LHCN-M2 (cell line): ENCODE results near the gene PRCP. TPM values are rescaled to one million over a fixed set of nuclear protein-coding genes. Genes with fewer than 3 reads are reported as not detected.
"Not testable (repeated sequence)": the region's sequence is repeated elsewhere in the genome, so short reads cannot be mapped to it uniquely, and the experiment has no call there.

Experiments
- DNase-seq: peaks from one replicate; pipeline ENCODE4 v3.0.0-alpha.2; 2012; ENCODE audit warnings: low read depth
- total RNA-seq: library from RNA; depleted of rRNA; stranded (reverse); fragments of >200 nt; gene quantifications from 2 replicates; pipeline ENCODE4 v1.2.3, GENCODE V29; 2014

The PRCP gene
- total RNA-seq, 1 experiment from 2014 or later, result 42.8 TPM

- no peak for DNase-seq
These were observed 27.7 kb downstream of the PRCP start for GRCh38 chr11:82872377-82873150.

- no peak for DNase-seq
These were observed 28.6 kb downstream of the PRCP start for GRCh38 chr11:82871646-82872045.

- no peak for DNase-seq
These were observed 30.6 kb downstream of the PRCP start for GRCh38 chr11:82869657-82870056.

DNA sequence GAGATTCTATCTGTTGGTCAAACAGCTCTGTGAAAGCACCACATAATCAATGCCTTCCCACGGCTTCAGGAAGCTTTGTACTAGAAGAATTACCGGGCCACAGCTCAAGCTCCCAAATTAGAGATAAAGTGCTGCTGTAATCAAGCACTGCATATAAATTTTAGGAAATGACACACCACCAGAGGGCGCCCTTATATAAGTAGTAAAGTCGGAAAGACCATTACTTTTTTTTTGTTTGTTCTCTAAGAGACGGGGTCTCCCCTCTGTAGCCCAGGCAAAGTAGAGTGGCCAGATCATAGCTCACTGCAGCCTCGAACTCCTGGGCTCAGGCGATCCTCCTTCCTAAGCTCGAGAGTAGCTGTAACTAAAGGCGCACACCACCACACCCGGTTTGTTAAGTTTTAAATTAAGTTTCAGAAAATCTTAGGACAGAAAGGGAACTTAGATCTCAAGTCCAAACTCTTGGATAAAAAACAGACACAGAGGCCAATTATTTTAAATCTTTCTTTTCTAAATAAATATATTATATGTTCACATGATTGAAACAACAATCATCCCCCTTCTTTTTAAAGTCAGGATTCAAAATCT, 32.6 kb downstream of the PRCP start:
- DNase-seq, result peak; percentile 71

DNA sequence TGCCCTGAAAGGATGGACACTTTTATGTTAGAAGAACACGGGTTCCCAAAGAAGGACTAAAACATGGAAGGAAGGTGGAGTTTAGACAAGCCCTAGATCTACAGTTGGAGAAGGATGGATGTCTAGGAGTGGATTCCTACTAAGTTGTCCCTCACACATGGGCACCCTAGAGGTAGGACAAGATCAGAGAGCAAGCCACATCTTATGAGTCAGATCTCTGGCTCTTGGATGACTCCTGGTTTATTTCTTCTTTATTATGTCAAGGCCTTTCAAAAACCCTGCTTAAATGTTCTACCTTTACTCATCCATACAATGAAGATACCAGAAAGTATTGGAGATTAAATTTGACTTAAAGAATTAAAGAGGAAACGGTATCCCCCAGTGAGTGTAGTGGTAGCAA, 34.4 kb downstream of the PRCP start:
- peak; percentile 28 for DNase-seq

- peak; percentile 80 for DNase-seq
These were observed 36.0 kb downstream of the PRCP start for GRCh38 chr11:82864268-82864667.

- DNase-seq, result no peak
These were observed 37.0 kb downstream of the PRCP start for GRCh38 chr11:82863209-82863608.

GRCh38 chr11:82862379-82862778, 37.9 kb downstream of the PRCP start:
- no peak for DNase-seq

DNA sequence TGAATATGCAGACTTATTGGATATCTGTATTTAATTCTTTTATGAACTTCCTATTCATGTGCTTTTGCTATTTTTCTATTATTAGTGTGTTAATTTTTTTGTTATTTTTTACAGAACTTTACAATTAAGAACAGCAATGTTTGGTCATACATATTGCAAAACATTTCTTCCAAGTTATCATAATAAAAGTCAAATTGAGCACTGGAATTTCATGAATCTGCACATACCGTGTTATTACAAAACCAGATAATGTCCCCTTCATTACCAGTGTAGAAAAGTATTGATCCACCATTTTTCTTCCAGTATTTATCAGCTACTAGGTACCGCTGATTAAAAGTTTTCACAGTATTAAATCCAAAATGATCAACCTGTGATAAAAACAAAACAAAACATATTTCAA, 40.5 kb downstream of the PRCP start:
- no peak for DNase-seq

GRCh38 chr11:82858556-82859091, 41.6 kb downstream of the PRCP start:
- DNase-seq, result peak; percentile 72

- DNase-seq, result peak; percentile 38
These were observed 42.1 kb downstream of the PRCP start for GRCh38 chr11:82858133-82858532.

DNA sequence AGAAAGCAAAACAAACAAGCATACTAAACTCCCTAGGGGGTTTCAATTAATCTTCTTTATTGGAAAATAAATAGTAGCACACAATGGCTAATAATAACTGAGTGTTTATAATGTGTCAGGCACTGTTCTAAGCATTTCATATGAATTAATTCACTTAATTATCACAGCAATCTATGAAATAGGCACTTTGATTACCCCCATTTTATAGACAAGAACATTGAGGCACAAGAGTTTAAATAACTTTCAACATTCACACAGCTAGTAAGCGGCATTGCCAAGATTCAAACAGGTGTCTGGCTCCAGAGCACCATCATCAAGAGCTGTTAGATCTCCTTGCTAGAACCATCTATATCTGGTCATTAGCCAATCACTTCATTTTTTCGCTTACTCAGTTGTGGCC, 43.1 kb downstream of the PRCP start:
- DNase-seq, result no peak

DNA sequence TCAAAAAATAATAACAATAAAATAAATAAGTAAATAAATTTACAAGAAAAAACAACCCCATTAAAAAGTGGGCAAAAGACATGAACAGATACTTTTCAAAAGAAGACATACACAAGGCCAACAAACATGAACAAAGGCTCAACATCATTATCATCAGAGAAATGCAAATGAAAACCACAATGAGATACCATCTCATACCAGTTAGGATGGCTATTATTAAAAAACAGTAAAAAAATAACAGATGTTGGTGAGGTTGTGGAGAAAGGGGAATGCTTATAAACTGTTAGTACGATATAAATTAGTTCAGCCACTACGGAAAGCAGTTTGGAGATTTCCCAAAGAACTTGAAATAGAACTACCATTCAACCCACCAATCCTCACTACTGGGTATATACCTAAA, 44.6 kb downstream of the PRCP start:
- DNase-seq, result no peak

- not testable (repeated sequence) for DNase-seq
These were observed 45.3 kb downstream of the PRCP start for GRCh38 chr11:82854916-82855315.

DNA sequence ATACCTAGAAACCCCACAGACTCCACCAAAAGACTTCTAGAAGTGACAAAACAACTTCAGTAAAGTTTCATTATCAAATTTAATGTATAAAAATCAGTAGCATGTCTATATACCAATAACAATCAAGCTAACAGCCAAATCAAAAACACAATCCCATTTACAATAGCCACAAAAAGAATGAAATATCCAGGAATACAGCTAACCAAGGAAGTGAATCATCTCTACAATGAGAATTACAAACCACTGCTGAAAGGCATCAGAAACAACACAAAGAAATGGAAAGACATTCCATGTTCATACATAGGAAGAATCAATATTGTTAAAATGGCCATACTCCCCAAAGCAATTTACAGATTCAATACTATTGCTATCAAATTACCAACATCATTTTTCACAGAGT, 46.0 kb downstream of the PRCP start:
- peak; percentile 38 for DNase-seq

DNA sequence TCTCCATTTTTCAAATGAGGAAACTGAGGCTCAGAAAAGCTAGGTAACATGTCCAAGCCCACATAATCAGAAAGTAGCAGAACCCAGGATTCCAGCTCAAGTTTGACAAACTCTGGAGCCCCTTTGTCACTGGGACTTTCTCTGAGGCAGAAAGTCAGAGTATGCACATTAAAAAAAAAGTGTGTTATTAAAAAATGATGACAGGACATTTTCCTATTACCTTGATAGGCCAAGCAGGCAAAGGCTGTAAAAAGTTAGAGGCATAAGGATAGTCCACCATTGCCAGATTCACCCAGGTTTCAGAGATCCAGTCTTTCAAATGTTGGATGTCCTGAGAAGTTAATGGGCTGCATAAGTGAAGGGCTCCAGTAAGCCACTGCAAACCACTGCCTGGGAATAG, 51.4 kb downstream of the PRCP start:
- DNase-seq, result no peak

DNA sequence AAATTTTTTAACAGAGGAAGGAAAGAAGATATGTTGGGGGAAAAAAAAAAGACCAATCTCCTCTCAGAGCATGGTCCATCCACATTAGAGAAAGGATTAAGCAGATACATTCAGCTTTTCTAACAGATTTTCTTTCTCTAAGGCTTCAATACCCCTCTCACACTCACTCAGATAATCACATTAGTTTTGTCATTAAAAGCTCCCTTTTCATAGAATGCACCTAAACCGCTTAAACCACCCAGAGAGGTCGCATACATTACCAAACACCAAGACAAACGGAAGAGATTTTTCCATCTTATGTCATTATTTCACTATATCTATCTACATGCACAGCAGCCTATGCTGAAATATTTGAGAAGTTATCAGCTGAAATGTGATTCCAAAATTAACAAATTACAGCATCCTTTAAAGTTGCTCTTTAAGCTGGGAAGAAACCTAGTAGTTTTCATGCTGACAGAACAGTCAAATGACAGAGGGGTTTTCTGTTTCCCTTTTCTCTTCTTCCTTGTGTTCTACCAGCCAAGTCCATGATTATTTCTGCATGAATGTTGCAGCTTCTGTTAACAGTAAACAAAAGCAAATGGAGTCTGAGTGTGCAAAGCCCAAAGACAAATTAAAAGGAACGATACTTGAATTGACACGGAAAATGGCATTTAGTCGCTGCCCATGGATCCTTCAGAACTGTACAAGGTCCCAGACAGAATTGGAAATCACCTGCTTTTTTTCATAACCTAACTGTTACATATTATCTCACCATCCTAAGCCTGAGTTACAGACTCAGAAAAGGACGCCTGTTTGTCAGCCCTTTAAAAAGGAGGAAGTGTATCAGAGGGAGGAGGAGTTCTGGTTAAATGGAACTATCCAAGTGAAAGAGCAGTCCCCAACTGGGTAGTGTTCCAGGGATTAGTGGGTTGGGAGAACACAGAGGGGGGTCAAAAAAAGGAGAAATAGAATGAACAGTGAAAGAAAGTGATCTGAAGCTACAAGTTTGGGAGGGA, 54.6 kb downstream of the PRCP start:
- no peak for DNase-seq

GRCh38 chr11:82843057-82843795, 57.0 kb downstream of the PRCP start:
- DNase-seq, result no peak

- no peak for DNase-seq
These were observed 58.2 kb downstream of the PRCP start for GRCh38 chr11:82842019-82842418.

DNA sequence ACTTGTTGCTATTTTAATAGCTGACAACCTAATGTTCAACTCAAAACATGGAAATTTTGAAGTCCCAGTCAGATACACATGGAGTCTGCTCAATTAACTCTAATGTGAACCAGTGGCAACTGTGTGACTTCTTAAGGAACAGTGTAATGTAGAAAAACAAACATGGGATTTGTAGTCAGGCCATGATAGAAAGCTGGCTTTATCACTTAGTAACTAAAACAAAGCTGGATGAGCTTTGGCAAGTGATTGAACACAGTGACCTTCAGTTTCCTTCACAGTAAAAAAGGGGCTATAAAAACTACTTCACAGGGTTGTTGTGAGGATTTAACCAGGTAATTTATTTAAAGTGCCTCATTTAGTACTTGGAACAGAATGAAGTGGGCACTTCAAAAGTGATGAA, 62.6 kb downstream of the PRCP start:
- DNase-seq, result no peak

DNA sequence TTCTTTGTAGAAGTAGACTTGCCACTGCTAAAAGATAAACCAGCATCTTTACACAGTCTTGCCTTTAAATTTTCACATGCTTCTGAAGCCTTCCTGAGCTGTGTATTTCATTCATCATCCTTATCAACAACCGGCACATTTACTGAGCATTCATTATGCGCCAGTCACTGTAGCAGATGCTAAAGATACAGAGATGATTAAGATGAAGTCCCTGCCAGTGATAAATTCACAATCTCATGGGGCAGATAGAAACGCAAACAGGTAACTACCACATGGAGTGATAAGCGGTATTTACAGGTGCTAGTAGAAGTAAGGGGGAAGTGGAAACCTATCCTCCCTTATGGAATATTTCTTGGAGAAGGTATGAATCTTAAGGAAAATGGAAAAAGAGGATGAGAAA, 67.2 kb downstream of the PRCP start:
- DNase-seq, result no peak
